DMS79 treated with DMSO at 0.1 percent for 48 hours (cell line): Measurements from ENCODE around the gene NCBP3.
"Not testable (repeated sequence)": the region's sequence is repeated elsewhere in the genome, so short reads cannot be mapped to it uniquely, and the experiment has no call there.

ENCODE experiments used
- DNase-seq: peaks from one replicate; lab custom pipeline; 2025; lab: John Stamatoyannopoulos, UW

Gene NCBP3

GRCh38 chr17:3809135-3809534, 36.9 kb downstream of the NCBP3 start:
- no peak for DNase-seq

- DNase-seq, result no peak
Measured at GRCh38 chr17:3808701-3809100, 37.3 kb downstream of the NCBP3 start.

- no peak for DNase-seq
Measured at GRCh38 chr17:3805581-3805980, 40.5 kb downstream of the NCBP3 start.

GRCh38 chr17:3804503-3804931, 41.5 kb downstream of the NCBP3 start:
- no peak for DNase-seq

DNA sequence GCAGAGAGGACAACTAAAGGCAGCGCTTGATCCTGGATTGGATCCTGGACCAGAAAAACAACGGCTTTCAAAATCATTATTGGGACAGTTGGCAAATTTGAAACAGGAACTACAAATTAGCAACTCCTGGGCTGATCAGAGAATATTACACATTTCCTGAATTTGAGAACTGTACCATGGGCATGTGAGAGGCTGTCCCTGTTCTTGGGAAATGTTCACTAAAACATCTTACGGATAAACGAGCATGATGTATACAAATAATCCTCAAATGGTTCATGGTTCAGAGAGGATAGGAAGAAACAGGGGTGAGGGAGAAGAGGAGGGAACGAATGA, 42.8 kb downstream of the NCBP3 start:
- no peak for DNase-seq

DNA sequence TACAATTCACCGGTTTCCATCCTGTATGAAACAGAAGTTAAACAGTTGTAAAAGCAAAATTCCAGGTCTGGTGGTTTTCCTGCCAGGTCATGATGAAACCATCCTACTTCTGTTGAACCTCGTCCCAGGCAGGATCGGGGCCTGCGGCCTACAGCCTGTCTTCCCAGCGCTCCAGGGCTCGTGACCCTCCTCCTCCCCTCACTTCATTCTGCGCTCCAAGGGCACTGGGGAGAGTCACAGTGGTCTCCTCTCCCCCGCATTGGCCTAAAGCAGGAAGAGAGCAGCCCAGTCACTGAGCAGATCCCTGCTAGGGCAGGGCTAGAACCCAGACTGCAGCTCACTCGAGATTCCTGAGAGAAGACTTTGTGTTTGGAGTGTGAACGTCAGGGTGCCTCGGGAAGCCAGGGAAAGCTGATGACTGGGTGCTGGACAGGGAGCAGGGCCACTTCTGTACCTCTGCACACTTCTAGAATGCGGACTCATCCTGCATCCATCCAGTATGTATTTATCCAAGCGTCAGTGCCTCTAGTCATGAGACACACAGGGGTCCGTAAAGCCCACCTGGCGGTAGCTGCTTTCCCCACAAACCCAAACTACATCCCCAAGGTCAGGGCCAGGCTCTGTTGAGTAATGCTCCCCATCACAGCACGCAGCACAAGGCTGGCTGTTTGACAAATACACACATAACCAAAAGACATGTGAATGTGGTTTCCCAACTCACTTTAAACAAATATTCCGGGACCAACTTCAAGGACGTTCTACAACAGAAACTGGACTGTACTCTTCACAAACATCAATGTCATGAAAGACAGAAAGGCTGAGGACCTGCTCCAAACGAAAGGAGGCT, 43.4 kb downstream of the NCBP3 start:
- DNase-seq, result no peak

GRCh38 chr17:3801792-3802191, 44.3 kb downstream of the NCBP3 start:
- DNase-seq, result no peak

DNA sequence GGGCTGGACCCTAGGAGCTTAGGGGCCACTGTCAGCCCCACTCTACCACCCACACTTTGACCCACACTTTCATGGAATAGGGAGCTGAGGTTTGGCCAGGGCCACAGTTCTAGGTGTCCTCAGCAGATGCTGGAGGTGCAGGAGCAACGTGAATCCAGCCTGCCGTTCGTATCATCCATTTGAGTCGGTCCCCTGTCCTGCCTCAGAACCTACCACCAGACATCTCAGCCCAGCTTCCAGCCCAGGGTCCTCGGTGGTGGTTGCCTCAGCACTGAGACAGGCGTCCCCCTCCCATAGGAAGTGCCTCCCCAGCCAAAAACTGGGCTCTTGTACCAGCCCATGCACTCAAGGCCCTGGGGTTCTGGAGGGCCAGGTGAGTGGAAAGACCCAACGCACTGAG, 44.7 kb downstream of the NCBP3 start:
- no peak for DNase-seq

- DNase-seq, result no peak
Measured at GRCh38 chr17:3800362-3801271, 45.4 kb downstream of the NCBP3 start, which contains the start of gene ITGAE. ITGAE (minus strand) TSS chr17:3801188; CDS start chr17:3801144, 44 bp downstream.

- DNase-seq, result no peak
Measured at GRCh38 chr17:3799181-3799945, 46.7 kb downstream of the NCBP3 start.

DNA sequence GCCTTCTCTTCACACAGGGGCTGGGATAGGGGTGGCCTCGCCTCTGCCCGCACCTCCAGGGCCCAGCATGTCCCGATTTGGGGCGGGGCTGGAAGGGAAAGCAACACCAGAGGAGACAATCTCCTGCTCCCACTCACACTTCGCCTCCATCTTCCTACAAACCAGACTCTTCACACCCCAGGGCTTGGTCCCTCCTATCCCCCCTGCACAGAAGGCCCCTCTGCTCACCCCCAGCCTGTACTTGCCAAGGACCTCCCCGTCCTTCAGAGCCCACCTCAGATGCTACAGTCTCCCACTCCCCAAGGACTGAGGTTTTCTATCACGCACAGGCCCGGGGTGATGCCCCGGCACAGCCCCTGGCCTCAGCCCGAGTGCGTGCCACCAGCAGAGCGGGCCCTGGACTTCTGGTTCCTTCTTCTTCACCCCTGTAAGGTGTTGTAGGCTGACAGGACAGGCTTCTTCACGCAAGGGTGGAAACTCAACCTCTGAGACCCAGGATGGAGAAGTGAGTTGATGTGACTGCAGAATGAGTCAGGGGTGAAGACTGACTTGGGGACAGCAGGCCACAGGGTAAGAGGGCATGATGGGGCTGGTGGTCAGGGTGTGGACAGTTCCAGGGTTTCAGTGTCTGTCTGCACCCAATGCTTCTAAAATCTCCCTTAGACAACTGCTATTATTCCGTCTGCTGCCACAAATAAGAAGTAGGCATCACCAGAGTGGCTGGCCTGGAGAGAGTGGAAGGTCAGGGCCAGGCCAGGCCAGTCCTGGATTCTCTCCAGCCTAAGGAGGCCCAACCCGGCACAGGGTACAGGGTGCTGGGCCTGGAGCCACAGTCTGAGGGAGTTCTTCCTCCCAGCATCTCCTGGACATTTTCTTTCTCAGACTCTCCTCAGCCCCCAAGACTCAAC, 47.5 kb downstream of the NCBP3 start:
- DNase-seq, result no peak

GRCh38 chr17:3796822-3797170, 49.2 kb downstream of the NCBP3 start:
- no peak for DNase-seq

DNA sequence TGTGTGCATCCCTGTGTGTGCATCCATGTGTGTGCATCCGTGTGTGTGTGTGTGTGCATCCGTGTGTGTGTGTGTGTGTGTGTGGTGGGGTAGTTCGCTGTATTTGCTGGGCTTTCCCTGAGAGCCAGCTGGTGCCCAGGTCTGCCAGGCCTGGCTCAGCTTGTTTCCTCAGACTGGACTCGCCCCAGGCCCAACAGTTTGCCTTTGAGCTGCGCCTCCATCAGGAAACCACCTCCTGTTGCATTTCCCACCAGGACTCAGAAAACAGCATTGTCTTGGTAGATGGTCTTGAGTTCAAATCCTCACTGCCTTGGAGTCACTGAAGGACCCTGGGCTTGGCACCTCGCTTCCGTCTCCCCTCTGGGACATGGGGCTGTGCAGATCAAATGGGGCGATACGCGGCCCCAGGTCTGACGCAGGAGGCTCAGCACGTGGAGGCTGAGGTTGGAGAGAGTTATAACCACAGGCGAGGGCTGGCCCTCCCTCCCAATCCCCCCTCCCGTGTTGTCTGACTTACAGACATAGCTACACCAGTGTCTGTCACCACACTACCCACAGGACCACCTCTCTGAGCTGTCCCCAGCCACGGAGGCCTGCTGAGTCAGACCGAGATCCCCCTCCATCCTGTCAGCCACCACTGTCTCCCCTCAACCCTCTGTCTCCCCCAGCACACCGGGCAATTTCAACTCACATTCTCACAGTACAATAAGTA, 49.8 kb downstream of the NCBP3 start:
- no peak for DNase-seq

DNA sequence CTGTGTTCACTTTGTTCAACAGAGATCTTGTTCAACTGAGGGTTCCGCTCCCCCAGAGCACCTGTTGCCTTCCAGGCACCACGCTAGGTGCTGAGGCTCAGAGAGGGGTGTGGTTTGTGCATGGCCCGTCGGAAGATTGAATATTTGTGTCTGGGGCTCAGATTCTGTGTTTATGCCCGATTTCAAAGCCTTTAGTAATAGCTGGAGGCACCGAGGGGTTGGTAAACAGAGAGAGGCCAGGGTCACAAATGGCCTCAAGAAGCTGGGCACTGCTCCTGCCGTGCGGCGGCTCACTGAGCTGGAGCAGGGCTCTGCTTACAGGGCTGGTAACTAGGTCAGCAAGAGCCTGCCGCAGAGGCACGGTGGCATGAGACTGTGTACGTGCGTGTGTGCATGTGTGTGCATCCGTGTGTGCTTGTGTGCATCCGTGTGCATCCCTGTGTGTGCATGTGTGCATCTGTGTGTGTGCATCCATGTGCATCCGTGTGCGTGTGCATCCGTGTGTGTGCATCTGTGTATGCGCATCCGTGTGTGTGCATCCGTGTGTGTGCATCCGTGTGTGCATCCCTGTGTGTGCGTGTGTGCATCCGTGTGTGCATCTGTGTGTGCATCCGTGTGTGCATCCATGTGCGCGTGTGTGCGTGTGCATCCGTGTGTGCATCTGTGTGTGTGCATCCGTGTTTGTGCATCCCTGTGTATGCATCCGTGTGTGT, 50.5 kb downstream of the NCBP3 start:
- DNase-seq, result no peak

GRCh38 chr17:3794557-3795389, 51.3 kb downstream of the NCBP3 start:
- no peak for DNase-seq

- not testable (repeated sequence) for DNase-seq
Measured at GRCh38 chr17:3794152-3794551, 51.9 kb downstream of the NCBP3 start.

DNA sequence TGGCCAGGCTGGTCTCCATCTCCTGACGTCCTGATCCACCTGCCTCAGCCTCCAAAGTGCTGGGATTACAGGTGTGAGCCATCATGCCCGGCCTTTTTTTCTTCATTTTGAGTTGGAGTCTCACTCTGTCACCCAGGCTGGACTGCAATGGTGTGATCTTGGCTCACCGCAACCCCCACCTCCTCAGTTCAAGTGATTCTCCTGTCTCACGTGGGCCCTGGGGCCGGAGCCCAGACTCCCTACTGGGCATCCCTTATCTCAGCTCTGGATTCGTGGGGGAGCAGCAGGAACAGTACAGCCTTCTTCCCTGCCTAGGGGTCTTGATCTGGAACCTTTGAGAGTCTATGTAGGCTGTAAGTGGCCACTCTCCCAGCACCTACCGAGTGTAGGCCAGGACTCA, 52.8 kb downstream of the NCBP3 start:
- DNase-seq, result not testable (repeated sequence)

DNA sequence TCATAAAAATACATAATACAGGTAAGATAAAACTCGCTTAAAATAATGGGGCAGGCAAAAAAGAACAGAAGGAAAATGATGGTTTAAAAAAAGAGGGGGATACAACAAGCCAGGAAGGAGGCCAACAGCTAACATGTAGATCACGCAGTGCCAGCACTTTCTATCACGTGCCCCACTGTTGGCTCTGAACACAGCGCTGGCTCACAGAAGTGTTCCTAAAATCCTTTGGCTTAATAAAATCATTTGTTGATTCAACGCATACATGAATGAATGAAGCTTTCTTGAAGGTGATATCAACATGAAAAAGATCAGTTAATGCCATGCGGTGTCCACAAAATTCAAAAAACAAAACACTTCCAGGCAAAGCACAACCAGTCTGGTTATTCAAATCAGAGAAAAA, 53.6 kb downstream of the NCBP3 start:
- no peak for DNase-seq

- no peak for DNase-seq
Measured at GRCh38 chr17:3788200-3788599, 57.8 kb downstream of the NCBP3 start.
